ENCODE measurements around the gene CSNK2A3.

CSNK2A3 gene

DNA sequence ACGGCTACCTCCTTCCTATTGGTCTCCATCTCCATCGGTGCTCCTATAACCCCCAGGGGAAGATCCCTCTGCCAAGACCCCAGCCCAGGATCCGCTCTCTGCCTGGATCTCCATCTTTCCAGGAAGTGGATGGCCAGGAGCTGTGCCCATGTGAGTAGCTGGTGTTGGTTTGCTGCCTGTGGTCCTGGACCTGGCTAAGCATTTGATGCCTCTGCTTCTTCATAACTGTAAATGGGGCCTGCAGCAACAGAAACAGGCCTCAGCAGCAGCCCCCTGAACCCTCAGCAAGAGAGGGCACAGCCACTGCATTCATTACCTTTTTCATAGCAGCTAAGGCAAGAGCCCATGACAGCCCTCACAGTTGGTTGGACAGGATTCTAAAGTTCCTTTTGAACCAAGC lies 26.6 kb upstream of the CSNK2A3 start:
- TF ChIP-seq, protein P1, sequence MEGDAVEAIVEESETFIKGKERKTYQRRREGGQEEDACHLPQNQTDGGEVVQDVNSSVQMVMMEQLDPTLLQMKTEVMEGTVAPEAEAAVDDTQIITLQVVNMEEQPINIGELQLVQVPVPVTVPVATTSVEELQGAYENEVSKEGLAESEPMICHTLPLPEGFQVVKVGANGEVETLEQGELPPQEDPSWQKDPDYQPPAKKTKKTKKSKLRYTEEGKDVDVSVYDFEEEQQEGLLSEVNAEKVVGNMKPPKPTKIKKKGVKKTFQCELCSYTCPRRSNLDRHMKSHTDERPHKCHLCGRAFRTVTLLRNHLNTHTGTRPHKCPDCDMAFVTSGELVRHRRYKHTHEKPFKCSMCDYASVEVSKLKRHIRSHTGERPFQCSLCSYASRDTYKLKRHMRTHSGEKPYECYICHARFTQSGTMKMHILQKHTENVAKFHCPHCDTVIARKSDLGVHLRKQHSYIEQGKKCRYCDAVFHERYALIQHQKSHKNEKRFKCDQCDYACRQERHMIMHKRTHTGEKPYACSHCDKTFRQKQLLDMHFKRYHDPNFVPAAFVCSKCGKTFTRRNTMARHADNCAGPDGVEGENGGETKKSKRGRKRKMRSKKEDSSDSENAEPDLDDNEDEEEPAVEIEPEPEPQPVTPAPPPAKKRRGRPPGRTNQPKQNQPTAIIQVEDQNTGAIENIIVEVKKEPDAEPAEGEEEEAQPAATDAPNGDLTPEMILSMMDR (IDR thresholded peaks at IDR 0.05) = no peak

DNA sequence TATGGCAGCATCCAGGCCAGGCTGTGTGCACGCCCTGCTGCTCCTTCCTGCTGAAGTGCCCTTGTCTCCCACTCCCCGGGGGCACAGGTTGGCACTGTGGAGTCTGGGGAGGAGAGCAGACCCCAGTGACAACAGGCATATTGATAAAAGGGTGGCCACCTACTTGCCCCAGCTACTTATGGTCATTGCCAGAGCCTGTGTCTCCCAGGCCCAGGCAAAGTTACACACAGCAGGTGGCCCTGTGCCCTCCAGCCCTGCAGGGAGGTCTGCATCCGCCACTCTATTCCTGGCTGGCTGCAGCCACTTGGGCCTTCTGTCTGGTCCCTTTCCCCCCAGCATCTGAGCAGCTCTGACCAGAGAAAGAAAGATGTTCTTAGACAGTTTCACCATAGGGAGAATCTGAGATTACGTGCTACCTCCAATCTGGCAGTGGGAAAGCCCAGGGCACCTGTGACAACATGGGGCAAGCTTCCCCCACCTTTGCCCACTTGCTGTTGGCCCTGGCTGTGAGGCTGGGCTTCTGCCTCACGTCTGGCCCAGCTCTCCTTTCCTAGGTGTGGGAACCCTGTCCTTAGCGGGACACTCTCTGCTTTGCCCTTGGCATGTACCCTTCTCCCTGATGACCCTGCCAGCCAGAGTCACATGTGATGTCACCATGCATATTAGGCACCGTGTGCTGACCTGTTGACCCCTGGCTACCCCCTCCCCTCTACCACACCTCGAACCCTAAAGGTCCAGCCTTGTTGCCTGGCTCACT lies 25.3 kb upstream of the CSNK2A3 start:
- TF ChIP-seq, protein P1 (IDR thresholded peaks at IDR 0.05) = no peak

DNA sequence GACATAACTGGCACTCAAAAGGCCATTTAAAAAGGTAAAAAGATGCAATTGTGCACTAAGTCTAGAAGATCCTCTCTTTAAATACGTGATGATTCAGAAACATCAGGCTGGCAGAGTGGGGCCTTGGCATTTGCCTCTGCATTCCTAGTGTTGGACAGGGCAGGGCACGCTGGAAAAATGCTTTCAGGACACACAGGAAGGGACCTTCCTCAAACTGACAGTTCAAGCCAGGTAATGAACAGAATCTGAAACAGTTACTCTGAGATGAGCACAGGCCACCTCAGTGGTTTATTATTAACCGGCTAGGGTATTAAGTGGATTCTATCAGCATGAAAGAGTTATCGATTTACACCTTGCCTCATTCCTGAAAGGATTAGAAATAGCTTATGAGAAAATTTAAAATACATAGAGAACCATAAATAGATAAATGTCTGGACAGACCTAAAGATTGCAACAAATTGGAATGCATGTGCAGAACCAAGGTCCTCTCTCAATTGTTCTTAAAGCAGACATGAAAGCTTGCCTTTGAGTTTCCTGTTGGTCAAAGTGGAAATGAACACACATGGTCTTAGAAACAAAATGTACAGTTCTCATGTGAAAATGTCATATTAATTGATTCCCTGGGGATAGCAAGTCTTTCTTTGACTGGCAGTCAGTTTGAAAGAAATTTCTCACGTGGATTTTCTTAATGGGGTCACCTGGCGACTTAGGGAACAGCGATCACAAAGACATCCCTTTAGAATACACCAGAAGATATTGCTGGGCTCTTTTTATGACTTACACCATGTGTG lies 21.5 kb upstream of the CSNK2A3 start:
- TF ChIP-seq, protein P1 (IDR thresholded peaks at IDR 0.05) = no peak

DNA sequence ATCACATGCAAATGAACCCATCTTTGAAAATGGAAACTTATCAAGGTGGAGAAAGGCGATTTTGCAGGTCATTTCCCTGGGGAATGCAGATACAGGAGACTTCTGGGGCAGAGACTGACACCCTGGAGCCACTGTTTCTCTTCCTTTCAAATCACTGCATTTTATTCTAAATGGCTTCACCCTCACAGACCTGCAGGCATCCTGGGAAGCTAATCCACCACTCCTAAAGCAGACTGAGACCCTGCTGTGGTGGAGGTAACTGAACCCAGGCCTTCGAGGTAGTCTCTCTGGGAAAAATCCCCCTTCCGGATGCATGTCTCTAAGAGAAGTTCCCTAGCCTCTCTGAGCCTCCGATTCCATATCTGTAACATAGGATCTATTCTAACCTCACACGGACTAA lies 20.9 kb upstream of the CSNK2A3 start:
- TF ChIP-seq, protein P1 (IDR thresholded peaks at IDR 0.05) = no peak

DNA sequence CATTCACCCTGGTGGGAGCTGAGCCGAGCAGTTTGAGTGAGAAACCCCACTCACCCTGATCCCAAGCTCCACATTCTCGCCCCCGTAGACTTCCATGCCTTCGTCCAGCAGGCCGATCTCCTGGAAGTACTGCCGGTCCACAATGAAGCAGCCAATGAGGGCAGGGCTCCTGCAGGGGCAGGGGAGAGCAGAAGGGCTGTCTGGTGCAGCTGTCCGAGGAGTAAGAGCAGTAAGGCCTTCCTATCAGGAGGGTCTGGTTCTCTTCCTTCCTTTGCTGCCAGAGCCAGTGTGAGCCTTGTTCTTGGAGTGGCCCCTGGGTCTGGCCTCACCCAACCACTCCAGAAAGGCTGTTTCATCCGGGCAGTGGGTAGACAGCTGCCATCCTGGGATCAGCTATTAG lies 19.4 kb upstream of the CSNK2A3 start:
- TF ChIP-seq, protein P1 (IDR thresholded peaks at IDR 0.05) = no peak

DNA sequence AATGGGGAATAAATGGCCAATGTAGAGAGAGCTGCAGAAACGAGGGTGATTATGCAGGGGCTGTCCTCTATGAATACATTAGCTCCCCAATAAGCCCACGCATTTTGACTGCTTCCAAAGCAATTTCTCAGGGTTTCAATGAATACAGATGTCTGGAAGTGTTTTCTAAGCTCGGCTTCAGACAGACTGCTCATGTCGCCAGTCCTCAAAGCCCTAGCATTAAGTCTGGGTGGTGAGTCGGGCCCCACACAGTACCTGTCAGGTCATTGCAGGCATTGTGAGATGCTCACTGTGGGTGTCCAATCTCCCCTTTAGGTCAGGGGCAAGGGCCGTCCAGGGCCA lies 17.9 kb upstream of the CSNK2A3 start:
- TF ChIP-seq, protein P1 (IDR thresholded peaks at IDR 0.05) = no peak

DNA sequence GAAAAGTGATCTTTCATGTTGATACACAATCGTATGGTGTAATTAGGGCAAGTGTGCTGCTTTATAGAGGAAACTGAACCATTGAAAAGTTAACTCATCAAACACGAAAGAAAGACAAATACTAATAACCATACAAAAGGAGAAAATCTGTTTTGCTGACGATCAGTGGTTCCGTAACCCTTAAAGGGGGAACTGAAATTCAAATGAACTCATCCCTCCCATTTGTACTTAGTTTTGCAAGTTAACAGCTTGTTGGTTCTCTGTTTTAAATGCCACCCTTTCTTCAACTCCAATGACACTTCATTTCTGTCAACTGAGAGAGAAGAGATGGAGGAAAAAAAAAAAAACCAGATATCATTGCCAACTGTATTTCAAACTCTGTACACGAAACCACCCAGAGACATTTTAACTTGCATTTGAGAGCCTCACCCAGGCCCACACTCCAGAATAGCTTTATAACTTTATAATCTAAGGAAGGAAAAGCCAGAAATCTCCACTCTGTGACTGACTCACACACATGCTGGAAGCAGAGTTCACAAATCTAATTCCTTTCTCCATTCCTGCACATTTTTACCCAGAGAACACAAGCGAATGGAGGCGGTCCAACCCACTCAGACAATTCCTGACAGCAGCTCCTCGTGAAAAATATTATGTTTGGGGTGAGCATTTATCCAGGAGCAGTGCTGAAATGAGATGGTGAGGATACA lies 17.4 kb upstream of the CSNK2A3 start:
- TF ChIP-seq, protein P1 (IDR thresholded peaks at IDR 0.05) = no peak

All from LNCAP (cell line).